ENCODE measurements around the gene SARS2. TPM values are rescaled to one million over a fixed set of nuclear protein-coding genes. Genes with fewer than 3 reads are reported as not detected.

Gene SARS2
- total RNA-seq, 1 experiment from 2014 or later: 57.4 TPM

- no peaks in the 10 kb centered on the region for H3K27me3 ChIP-seq (ENCODE audit: insufficient read depth, low read length)
- H4K5ac ChIP-seq (ENCODE audit: insufficient read length, low read depth, low read length): no peak overlapping the region
- H2BK15ac ChIP-seq (ENCODE audit: low read depth, low read length): no peak overlapping the region
- H3K79me1 ChIP-seq (ENCODE audit: insufficient read depth, low read depth, low read length, poor library complexity, severe bottlenecking): no peaks in the 10 kb centered on the region
- H3K4me1 ChIP-seq (ENCODE audit: insufficient read depth, low read length): peaks cover 2% of the 10 kb centered on the region; the same call in 1 of the 2 replicates
- H2BK120ac ChIP-seq (ENCODE audit: low read depth, low read length, poor library complexity, severe bottlenecking): no peak overlapping the region
- H2AK5ac ChIP-seq (ENCODE audit: insufficient read length, low read length): no peak overlapping the region
- no peak overlapping the region for H4K8ac ChIP-seq (replicated peaks; ENCODE audit: insufficient read length, low read depth, low read length)
- no peak overlapping the region for H2BK12ac ChIP-seq (ENCODE audit: insufficient read length, low read depth, low read length)
- Mint-ChIP-seq H3K27ac (no peak overlapping the region), H3K36me3 (ENCODE audit: insufficient read depth in 1 of 3, low read depth in 3 of 3) (peaks cover 6 to 24% (median 15%) of the 10 kb centered on the region in 3 experiments; a peak in 6 of 7 replicates), H3K9me3 (peaks cover 0 to 3% of the 10 kb centered on the region in 2 experiments; a peak in 1 of 5 replicates), H3K4me3 (peak overlapping the region; percentile 35 to 53; a peak in 1 of 5 replicates), H3K4me1 (peaks cover 15 to 18% of the 10 kb centered on the region in 2 experiments), H3K27me3 (ENCODE audit: low read depth) (peaks cover 15% of the 10 kb centered on the region)
- no peak overlapping the region for H3K4me2 ChIP-seq (ENCODE audit: insufficient read depth, insufficient read length, low read length)
- H4K91ac ChIP-seq (ENCODE audit: insufficient read length, low read depth, low read length): no peak overlapping the region
- WGBS (ENCODE audit: extremely low coverage, insufficient read length, low lambda C conversion rate): no CpG with 5 or more reads among the region's 1 CpG
- H2BK20ac ChIP-seq (ENCODE audit: low read depth, low read length, poor library complexity, severe bottlenecking): no peak overlapping the region
- H3K4ac ChIP-seq (ENCODE audit: low read depth, low read length): no peak overlapping the region
- H3K23ac ChIP-seq (ENCODE audit: insufficient read length, low read depth, low read length): no peak overlapping the region
- no peak for TF ChIP-seq CTCF (conservative IDR thresholded peaks at IDR 0.05)
- H3K56ac ChIP-seq (ENCODE audit: insufficient read length, low read depth, low read length): no peak overlapping the region
- H3T11ph ChIP-seq (ENCODE audit: low read length): no peak overlapping the region
- H3K9me3 ChIP-seq (ENCODE audit: control insufficient read depth, low read depth, low read length): no peaks in the 10 kb centered on the region
- H4K20me1 ChIP-seq (ENCODE audit: control insufficient read depth, insufficient read depth, insufficient read length): no peaks in the 10 kb centered on the region
- H2AFZ ChIP-seq (ENCODE audit: low read length): no peak overlapping the region
- no peak overlapping the region for H3K18ac ChIP-seq (ENCODE audit: insufficient read length, low read depth, low read length)
- H3K9ac ChIP-seq (ENCODE audit: extremely low read depth, insufficient read length, low read length): no peak overlapping the region
- no peaks in the 10 kb centered on the region for H3K79me2 ChIP-seq (ENCODE audit: insufficient read depth, low read length)
- no peak overlapping the region for H3K27ac ChIP-seq (ENCODE audit: insufficient read length, low read depth, low read length)
- no peaks in the 10 kb centered on the region for H3K23me2 ChIP-seq (ENCODE audit: insufficient read length, low read depth, low read length, poor library complexity, severe bottlenecking)
- no peak overlapping the region for H3K14ac ChIP-seq (ENCODE audit: insufficient read depth, low read length)
- no peak for DNase-seq
- no peak overlapping the region for H2BK5ac ChIP-seq (ENCODE audit: insufficient read length, low read length)
Measured at GRCh38 chr19:38901683-38902082, 28.9 kb downstream of the SARS2 start.
